Stimulated activated CD8-positive, alpha-beta memory T cell treated with anti-CD3 and anti-CD28 coated beads, Interleukin-4, amount 100 ng/mL, for 1 hour (primary cell): Measurements from ENCODE around the gene KHNYN.

ENCODE experiments used
- DNase-seq, 2 donors: peaks; one replicate each; pipeline ENCODE4 v3.0.0-alpha.2; 2020; ENCODE audit warnings: low read depth in 2 of 2, low spot score in 1 of 2

The KHNYN gene

DNA sequence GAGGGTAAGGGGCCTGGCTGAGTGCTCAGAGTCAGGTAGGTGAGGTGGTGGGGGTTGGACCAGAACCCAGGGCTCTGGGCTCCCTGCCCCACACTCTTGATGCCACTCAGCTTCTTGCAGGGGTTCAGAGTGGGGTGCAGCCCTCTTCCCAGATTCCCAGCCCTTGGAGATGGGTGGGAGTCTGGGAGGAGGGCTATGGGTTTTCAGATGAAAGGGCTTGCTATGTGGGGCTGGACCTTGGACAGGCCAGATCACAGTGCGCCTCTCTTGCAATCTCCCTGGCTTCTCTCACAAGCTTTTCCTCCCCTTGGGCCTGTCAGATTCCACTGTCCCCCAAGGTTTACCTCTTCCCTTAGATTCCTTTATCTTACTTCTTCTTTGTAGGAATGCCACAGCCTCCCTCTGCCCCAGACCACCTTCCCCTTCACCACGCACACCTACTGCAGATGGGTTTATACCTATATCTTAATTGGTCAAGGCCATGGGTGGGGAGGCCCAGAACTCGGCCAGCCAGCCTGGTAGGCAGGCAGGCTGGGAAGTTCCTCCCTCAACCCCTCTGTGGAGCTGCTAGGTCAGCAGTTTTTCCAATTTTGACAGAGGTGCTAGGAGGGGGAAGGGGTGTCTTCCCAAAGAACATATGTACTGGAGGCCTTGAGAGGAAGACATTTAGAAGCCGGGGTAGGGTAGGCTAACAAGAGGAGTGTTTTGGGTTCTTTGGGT lies 29.6 kb upstream of the KHNYN start:
- DNase-seq, result no peak

DNA sequence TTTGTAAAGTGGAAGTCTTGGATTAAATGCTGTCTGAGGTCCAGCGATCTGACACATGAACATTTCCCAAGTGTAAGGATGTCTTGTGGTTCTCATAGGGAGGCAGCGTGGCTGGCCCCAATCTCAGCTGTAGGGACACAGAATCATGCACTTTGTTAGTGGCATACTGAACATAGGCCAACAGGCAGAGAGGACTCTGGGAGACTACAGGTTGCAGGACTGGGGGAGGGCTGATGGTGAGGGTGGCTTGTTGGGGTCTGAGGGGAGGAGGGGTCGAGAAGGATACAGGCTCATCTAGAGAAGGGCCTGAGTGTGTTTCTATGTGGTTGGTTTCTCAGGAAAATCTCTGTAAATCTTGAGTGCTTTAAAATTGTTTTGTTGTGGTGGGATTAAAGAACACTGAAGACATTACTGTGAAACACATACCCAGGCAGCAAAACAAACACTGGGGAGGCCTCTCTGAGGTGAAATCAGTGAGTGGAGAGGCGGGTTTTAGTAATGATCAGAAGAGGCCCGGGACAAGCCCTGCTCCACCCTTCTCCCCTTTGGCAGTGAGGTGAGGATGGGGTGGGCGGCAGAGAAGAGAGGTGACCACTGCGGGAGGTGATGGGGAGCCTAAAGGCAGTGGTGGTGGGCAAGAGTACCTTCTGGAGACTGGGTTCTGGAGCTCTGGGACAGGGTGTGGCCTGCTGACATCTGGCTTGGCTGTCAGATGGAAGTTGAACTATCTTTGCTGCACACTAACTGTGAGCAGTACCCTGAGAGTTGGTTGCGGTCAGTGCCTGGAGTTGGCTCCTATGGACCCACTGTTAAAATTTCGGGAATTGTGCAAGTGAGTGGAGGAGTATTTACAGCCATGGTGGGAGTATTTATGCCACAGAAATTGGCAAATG lies 27.7 kb upstream of the KHNYN start:
- DNase-seq, result no peak

DNA sequence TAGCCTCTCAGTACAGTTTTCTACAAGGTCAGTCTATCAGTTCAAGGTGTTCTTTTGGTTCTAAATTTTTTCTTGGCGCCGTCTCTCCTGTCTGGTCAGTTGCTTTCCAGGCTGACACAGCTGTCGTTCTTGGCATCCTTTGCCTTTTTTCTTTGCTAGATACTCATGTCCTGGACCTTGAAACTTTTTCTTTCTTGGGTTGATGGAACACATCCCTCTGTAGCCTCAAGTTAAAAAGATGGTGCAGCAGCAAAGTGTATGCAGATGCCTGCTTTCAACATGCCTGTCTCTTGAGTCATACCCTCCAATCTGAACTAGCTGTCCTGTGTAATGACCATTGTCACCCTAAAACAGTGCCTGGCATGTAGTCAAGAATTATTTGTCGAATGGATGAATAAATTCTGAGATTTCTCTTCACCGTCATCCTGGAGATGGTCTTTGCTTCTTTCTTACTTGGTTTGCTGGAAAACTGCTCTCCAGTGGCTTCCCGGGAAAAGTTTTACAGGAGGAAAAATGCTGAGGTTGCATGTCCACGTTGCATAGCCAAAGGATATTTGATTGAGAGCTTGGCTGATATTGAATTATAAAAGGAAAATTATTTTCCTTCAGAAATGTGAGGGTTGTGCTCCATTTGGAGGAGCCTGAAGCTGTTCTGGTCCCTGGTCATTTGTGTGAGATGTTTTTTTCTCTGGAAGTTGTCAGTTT lies 26.3 kb upstream of the KHNYN start:
- DNase-seq, result no peak

DNA sequence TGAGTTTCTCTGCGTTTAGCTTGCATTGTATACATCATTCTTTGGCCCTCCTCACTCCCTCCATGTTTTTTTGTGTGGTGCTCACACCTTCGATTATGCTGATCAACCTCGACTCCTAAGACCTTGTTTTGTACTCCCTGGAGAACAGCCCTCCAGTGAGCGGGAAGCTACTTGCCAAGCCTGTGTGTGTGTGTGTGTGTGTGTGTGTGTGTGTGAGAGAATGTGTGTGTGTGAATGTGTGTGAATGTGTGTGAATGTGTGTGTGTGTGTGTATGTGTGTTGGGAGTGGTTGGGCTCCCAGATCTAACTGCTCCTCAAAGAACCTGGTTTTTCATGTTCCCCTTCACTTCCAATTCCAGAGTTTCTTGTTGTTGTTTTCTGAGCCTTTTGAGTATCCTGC lies 24.9 kb upstream of the KHNYN start:
- DNase-seq, result no peak

DNA sequence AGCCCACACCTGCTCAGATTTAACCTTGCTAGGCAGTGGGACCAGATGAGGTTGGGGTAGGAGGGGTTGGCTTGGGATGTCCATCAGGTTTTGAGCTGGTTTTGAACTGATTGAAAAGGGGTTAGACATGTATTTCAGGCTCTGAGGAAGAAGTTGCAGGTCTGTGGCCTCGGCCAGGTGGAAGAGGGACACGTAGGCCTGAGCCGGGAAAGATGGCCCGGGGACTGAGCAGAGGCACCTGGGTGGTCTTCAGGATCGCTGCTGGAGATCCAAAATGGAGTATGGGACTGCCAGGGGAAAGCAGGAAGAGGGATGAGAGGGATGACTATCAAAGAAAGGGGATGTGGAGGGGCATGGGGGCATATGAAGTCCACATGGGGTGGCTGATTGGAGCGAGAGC lies 23.3 kb upstream of the KHNYN start:
- DNase-seq, result no peak

DNA sequence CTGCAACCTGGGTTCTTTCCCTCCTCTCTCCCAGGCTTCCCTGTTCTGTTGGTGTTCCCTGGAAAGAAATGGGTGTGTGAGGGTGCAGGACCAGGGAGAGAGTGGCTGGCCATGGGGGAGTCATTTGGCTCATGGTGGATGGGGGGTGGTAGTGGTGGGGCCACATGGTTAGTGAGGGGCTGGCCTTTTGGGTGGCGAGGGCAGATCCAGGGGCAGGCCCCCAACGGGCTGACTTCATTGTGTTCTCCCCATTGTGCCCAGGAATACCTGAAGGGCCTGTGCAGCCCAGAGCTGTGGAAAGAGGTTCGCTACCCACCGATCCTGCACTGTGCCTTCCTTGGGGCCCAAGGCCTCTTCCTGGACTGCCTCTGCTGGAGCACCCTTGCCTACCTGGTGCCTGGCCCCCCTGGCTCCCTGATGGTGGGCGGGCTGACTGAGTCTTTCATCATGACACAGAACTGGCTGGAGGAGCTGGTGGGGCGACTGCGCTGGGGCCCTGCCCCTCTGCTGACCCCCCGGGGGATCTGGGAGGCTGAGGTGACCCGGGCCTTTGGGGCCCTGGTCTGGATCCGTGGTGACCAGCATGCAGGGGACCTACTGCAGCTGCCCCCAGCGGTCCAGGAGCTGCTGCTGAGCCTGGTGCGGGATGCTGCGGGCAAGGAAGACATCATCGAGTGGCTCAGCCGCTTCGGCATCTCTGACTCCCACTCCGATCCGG lies 22.0 kb upstream of the KHNYN start:
- no peak for DNase-seq

DNA sequence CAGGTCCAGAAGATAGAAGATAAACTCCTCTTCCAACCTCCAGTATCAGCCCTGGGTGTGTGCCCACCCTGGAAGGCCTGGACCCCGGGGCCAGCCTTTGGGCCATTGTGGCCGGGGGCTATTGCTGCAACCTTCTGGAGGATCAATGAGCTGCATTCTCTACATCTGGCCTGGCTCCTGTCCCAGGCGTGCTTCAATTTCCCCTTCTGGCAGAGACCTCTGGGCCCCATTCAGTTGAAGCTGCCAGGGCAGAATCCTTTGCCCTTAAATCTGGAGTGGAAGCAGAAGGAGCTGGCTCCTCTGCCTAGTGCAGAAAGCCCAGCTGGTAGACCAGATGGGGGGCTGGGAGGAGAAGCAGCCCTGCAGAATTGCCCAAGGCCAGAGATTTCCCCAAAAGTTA lies 21.0 kb upstream of the KHNYN start:
- no peak for DNase-seq

DNA sequence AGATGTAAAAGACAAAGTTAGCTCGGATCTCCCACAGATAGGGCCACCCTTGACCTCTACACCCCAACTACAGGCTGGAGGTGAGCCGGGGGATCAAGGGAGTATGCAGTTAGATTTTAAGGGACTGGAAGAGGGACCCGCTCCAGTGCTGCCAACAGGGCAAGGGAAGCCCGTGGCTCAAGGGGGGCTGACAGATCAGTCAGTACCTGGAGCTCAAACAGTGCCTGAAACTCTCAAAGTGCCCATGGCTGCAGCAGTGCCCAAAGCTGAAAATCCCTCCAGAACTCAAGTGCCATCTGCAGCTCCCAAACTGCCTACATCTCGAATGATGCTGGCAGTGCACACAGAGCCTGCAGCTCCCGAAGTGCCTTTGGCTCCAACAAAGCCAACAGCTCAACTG lies 20.6 kb upstream of the KHNYN start:
- DNase-seq, result no peak

DNA sequence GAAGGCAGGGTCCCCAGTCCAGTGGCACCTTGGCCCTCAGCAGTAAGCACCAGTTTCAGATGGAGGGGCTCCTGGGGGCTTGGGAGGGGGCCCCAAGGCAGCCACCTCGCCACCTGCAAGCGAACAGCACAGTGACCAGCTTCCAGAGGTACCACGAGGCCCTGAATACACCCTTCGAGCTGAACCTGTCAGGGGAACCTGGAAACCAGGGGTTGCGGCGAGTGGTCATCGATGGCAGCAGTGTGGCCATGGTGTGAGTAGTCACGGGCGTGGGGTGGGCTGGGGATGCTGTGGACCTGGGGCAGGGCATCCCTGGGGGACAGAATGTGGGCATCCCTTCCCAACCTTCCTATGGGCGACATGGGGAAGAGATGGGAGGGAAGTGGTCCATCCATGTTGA lies 19.8 kb upstream of the KHNYN start:
- DNase-seq, result no peak

DNA sequence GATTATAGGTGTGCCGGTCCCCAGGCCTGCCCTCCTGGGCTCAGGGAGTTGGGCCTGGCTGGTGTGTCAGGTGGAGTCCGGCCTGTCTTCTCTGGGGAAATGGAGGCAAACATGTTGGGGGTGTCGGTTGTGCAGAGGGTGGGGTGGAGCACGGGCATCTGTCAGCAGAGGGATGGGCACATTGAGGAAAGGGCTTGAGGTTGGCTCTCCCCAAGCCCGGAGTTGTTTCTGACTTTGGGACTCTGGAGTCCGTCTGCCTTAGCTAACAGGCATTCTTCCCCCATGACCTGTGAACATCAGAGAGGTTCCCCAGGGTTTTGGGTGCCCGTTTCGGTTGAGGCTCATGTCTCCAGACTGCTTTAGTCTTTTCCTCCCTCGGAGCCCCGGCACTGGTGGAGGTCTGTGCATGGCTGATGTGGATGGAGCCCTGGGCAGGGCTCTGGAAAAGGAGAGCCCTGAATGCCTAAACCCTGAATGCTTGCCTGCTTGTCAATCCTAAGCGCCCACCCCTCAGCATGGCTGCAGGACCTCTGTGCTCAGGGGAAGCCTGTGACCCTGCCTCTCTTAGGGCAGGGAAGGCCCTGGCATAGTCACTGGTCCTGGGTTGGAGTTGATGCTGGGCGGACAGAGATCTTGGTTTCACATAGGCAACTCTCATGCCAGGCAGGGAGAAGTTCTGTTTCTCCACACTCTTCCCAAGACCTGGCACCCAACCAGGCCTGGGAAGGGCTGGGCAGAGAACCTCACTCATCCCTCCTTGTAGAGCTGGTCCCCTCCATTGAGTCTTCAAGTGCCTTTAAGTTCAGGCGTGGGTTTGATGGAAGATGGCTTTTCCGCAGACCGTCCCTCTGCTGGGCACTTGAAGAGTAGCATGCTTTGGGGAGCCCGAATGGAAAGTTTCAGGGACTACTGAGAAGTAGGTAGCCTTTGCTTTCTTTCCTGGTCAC lies 18.0 kb upstream of the KHNYN start:
- DNase-seq, result no peak

DNA sequence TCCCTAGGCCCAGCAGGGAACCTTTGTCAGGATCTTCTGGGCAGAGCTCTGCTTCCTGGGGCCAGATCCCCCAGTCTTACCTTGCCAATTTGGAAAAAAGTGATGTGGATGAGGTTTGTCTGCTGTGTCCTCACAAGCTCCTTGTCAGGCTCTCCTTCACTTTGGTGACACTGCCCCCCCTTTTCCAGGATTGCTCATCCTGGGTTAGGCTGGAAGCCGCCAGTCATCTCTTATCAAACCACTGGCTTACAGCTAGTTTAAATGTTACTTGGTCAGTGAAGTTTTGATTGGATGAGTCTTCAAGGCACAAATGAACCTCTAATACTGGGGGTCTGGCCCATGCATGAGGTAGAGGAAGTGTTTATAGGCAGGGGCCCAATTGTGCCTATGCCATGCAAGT lies 15.7 kb upstream of the KHNYN start:
- DNase-seq, result no peak

DNA sequence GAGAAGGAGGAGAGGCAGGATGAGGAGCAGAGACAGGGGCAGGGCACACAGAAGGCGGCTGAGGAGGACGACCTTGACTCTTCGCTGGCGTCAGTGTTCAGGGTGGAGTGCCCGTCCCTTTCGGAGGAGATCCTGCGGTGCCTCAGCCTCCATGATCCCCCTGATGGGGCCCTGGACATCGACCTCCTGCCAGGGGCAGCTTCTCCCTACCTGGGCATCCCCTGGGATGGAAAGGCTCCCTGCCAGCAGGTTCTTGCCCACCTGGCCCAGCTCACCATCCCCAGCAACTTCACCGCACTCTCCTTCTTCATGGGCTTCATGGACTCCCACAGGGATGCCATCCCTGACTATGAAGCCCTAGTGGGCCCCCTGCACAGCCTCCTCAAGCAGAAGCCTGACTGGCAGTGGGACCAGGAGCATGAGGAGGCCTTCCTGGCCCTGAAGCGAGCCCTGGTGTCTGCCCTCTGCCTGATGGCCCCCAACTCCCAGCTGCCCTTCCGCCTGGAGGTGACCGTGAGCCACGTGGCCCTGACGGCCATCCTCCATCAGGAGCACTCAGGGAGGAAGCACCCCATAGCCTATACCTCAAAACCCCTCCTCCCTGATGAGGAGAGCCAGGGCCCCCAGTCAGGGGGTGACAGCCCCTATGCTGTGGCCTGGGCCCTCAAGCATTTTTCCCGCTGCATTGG lies 14.9 kb upstream of the KHNYN start:
- no peak for DNase-seq

DNA sequence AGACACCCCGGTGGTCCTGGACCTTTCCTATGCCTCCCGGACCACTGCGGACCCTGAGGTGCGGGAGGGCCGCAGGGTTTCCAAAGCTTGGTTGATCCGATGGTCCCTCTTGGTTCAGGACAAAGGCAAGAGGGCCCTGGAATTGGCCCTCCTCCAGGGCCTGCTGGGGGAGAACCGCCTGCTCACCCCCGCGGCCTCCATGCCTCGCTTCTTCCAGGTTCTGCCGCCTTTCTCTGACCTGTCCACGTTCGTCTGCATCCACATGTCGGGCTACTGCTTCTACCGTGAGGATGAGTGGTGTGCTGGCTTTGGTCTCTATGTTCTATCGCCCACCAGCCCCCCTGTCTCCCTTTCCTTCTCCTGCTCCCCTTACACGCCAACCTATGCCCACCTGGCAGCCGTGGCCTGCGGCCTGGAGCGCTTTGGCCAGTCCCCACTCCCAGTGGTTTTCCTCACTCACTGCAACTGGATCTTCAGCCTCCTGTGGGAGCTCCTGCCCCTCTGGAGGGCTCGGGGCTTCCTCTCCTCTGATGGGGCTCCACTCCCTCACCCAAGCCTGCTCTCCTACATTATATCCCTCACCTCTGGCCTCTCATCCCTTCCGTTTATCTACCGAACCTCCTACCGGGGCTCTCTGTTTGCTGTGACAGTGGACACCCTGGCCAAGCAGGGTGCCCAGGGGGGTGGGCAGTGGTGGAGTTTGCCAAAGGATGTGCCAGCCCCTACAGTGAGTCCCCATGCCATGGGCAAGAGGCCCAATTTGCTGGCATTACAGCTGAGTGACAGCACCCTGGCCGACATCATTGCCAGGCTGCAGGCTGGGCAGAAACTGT lies 14.1 kb upstream of the KHNYN start:
- no peak for DNase-seq

DNA sequence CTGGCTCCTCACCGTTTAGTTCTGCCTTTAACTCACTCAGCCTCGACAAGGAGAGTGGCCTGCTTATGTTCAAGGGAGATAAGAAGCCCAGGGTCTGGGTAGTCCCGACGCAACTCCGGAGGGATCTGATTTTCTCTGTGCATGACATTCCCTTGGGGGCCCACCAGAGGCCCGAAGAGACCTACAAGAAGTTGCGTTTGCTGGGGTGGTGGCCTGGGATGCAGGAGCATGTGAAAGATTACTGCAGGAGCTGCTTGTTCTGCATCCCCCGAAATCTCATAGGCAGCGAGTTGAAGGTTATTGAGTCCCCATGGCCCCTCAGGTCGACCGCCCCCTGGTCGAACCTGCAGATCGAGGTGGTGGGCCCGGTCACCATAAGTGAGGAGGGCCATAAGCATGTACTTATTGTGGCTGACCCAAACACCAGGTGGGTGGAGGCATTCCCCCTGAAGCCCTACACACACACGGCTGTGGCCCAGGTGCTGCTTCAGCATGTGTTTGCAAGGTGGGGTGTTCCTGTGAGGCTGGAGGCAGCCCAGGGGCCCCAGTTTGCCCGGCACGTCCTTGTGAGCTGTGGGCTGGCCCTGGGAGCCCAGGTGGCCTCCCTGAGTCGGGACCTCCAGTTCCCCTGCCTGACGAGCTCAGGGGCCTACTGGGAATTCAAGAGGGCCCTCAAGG lies 13.4 kb upstream of the KHNYN start:
- no peak for DNase-seq

DNA sequence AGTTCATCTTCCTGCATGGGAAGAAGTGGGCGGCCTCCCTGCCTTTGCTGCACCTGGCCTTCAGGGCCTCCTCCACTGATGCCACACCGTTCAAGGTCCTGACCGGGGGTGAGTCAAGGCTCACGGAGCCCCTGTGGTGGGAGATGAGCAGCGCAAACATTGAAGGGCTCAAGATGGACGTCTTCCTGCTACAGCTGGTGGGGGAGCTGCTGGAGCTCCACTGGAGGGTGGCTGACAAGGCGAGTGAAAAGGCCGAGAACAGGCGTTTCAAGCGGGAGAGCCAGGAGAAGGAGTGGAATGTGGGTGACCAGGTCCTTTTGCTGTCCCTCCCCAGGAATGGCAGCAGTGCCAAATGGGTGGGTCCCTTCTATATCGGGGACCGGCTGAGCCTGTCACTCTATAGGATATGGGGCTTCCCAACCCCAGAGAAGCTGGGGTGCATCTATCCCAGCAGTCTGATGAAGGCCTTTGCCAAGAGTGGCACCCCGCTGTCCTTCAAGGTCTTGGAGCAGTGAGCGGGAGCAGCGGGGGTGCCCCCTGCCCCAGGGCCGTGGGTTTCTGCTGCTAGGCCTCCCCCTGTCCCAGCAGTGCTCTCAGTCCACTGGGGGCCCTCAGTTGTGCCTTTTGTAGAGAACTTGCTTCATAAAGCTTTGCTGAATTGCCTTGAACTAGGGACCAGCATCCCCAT lies 12.7 kb upstream of the KHNYN start:
- DNase-seq, result no peak

DNA sequence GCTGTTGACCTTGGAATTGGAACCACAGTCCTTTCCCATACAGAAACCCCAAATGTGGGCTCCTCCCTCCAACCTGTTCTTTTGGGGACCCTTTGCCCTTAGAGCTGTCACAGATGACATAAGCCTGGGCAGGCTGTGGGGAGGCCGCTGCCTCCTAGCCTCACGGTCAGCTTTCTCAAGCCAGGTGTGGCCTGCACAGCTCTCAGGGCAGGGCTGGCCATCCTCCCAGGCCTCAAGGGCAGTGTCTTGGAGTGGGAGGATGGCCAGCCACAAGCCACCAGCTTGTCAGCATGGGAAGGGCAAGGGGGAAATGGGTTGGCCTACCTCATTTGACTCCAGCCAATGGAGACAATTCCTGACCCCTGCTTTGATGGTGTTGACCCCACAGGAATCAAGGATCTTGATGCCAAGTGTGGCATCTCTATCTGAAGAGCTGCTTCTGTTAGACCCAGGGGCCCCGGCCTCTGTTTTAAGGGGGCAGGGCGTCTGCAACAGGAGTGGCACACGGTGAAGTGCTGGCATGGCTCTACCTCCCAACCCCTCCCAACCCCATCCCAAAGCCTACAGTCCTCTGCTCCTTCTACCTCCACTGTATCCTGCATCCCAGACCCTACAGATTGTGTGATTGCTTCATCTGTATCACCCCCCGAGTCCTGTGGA lies 11.8 kb upstream of the KHNYN start:
- no peak for DNase-seq

DNA sequence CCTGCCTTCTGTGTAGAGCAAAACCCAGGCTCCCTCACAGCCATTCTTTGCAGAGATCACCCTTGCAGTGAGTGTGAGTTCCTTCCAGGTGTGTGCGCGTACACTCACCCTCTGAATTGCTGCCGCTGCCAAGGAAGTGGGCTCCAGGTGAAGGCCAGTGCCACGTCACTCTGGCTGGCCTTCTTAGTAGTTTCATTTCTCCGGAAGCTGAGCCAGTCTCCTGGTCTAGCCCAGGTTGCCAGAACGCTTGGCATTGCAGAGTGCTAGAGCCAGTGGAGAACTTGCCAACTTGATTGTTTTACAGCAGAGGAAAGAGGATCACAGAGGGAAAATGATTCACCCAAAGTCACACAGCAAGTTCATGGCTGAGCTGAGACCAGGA lies 11.3 kb upstream of the KHNYN start:
- no peak for DNase-seq
